Astrocyte (in vitro differentiated cells and primary cell): Measurements from ENCODE around the gene CRYBB2. TPM values are rescaled to one million over a fixed set of nuclear protein-coding genes. Genes with fewer than 3 reads are reported as not detected.
"Not testable (repeated sequence)": the region's sequence is repeated elsewhere in the genome, so short reads cannot be mapped to it uniquely, and the experiment has no call there.

Experiments used
- DNase-seq: peaks from one replicate; pipeline ENCODE4 v3.0.0-alpha.2; 2010; ENCODE audit warnings: low read depth
- FAIRE-seq: peaks from 2 replicates; lab custom pipeline; 2011; peaks lifted over from hg19 to GRCh38; lab: Jason Lieb, UNC
- H2AFZ ChIP-seq: 2 replicates; pipeline ENCODE4 v1.6.0; 2012; ENCODE audit warnings: low read depth, low read length, inconsistent platforms
- H3K27ac ChIP-seq: 2 replicates; pipeline ENCODE4 v1.5.1; 2011; ENCODE audit warnings: low read depth, low read length, inconsistent platforms
- H3K27me3 ChIP-seq: 2 replicates; pipeline ENCODE4 v1.6.0; 2011; ENCODE audit warnings: low read length, inconsistent platforms; ENCODE audit not compliant: insufficient read depth
- H3K36me3 ChIP-seq: 2 replicates; pipeline ENCODE4 v1.5.1; 2011; ENCODE audit warnings: low read length, inconsistent platforms; ENCODE audit not compliant: insufficient read depth
- H3K4me1 ChIP-seq: 2 replicates; pipeline ENCODE4 v1.5.1; 2011; ENCODE audit warnings: low read length, inconsistent platforms; ENCODE audit not compliant: insufficient read depth
- H3K4me2 ChIP-seq: 2 replicates; pipeline ENCODE4 v1.6.0; 2012; ENCODE audit warnings: low read length, inconsistent platforms
- H3K4me3 ChIP-seq: 2 replicates; pipeline ENCODE4 v1.5.1; 2011; ENCODE audit warnings: low read depth, mild to moderate bottlenecking, low read length, inconsistent platforms; ENCODE audit not compliant: insufficient read depth
- H3K79me2 ChIP-seq: 2 replicates; pipeline ENCODE4 v1.6.0; 2012; ENCODE audit warnings: mild to moderate bottlenecking, low read length, inconsistent platforms; ENCODE audit not compliant: insufficient read depth
- H3K9ac ChIP-seq: 2 replicates; pipeline ENCODE4 v1.6.0; 2012; ENCODE audit warnings: mild to moderate bottlenecking, low read length, inconsistent platforms
- H3K9me3 ChIP-seq: 2 replicates; pipeline ENCODE4 v1.5.1; 2012; ENCODE audit warnings: low read depth, mild to moderate bottlenecking, low read length, inconsistent platforms; ENCODE audit not compliant: insufficient read depth
- H4K20me1 ChIP-seq: 2 replicates; pipeline ENCODE4 v1.6.0; 2012; ENCODE audit warnings: low read length, inconsistent platforms; ENCODE audit not compliant: insufficient read depth
- H3K27ac Mint-ChIP-seq: one replicate; pipeline ENCODE4 v1.8.0; 2021; ENCODE audit warnings: mild to moderate bottlenecking, mixed read lengths; ENCODE audit not compliant: unreplicated experiment
- H3K27me3 Mint-ChIP-seq: one replicate; pipeline ENCODE4 v1.8.0; 2021; ENCODE audit warnings: low read depth, mixed read lengths; ENCODE audit not compliant: unreplicated experiment
- H3K36me3 Mint-ChIP-seq: one replicate; pipeline ENCODE4 v1.8.0; 2021; ENCODE audit warnings: low read depth, mixed read lengths; ENCODE audit not compliant: unreplicated experiment
- H3K4me1 Mint-ChIP-seq: one replicate; pipeline ENCODE4 v1.8.0; 2021; ENCODE audit warnings: low read depth, mixed read lengths; ENCODE audit not compliant: unreplicated experiment
- H3K4me3 Mint-ChIP-seq: one replicate; pipeline ENCODE4 v1.8.0; 2021; ENCODE audit warnings: mild to moderate bottlenecking, moderate library complexity, mixed read lengths; ENCODE audit not compliant: unreplicated experiment
- H3K9me3 Mint-ChIP-seq: one replicate; pipeline ENCODE4 v1.8.0; 2021; ENCODE audit warnings: mild to moderate bottlenecking, mixed read lengths; ENCODE audit not compliant: unreplicated experiment
- EZH2 ChIP-seq: IDR thresholded peaks from 2 replicates; pipeline ENCODE4 v1.6.1; 2012; ENCODE audit warnings: mild to moderate bottlenecking, low read length, inconsistent platforms; ENCODE audit not compliant: insufficient read depth
- total RNA-seq: library from RNA; stranded (reverse); gene quantifications from 2 replicates; pipeline ENCODE4 v1.2.1, GENCODE V29; 2021
- TF ChIP-seq, protein P1 (sequence below): IDR thresholded peaks from 2 replicates; pipeline ENCODE4 v1.5.1; 2011; ENCODE audit warnings: low read depth, mild to moderate bottlenecking, inconsistent platforms, low read length, moderate library complexity; ENCODE audit not compliant: insufficient read depth

CRYBB2 gene
- total RNA-seq, 1 donor from 2014 or later = not detected

DNA sequence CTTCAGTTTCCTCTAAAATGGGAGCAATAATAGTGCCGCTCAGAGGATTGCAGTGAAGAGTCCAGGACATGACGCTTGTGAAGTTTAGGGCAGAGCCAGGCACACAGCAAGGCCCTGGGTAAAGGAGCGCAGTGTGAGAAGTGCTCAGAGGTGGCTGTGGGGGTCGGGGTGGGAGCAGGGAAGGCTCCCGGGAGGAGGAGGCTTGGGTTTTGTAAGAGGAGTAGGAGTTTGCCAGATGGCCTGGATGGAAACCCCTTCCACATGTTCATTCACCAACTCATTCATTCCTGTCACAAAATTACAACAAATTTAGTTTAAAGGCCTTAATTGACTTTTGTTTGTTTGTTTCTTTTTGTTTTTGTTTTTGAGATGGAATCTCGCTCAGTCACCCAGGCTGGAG, 17.0 kb downstream of the CRYBB2 start:
- Histone ChIP-seq H3K4me1 (no peaks in the 10 kb centered on the region), H3K4me2 (no peak overlapping the region), H3K27ac (no peak overlapping the region), H3K79me2 (no peaks in the 10 kb centered on the region), H3K4me3 (no peak overlapping the region), H2AFZ (no peak overlapping the region), H3K27me3 (peaks cover 4% of the 10 kb centered on the region), H3K9ac (no peak overlapping the region), H3K36me3 (no peaks in the 10 kb centered on the region), H4K20me1 (no peaks in the 10 kb centered on the region), H3K9me3 (no peaks in the 10 kb centered on the region)
- Mint-ChIP-seq H3K4me1 (peaks cover 5% of the 10 kb centered on the region), H3K36me3 (no peaks in the 10 kb centered on the region), H3K27me3 (peaks cover 33% of the 10 kb centered on the region), H3K27ac (no peak overlapping the region), H3K9me3 (no peaks in the 10 kb centered on the region), H3K4me3 (no peak overlapping the region)
- FAIRE-seq = no peak
- DNase-seq = no peak
- TF ChIP-seq, protein P1, sequence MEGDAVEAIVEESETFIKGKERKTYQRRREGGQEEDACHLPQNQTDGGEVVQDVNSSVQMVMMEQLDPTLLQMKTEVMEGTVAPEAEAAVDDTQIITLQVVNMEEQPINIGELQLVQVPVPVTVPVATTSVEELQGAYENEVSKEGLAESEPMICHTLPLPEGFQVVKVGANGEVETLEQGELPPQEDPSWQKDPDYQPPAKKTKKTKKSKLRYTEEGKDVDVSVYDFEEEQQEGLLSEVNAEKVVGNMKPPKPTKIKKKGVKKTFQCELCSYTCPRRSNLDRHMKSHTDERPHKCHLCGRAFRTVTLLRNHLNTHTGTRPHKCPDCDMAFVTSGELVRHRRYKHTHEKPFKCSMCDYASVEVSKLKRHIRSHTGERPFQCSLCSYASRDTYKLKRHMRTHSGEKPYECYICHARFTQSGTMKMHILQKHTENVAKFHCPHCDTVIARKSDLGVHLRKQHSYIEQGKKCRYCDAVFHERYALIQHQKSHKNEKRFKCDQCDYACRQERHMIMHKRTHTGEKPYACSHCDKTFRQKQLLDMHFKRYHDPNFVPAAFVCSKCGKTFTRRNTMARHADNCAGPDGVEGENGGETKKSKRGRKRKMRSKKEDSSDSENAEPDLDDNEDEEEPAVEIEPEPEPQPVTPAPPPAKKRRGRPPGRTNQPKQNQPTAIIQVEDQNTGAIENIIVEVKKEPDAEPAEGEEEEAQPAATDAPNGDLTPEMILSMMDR = no peak
- no peak for TF ChIP-seq EZH2

DNA sequence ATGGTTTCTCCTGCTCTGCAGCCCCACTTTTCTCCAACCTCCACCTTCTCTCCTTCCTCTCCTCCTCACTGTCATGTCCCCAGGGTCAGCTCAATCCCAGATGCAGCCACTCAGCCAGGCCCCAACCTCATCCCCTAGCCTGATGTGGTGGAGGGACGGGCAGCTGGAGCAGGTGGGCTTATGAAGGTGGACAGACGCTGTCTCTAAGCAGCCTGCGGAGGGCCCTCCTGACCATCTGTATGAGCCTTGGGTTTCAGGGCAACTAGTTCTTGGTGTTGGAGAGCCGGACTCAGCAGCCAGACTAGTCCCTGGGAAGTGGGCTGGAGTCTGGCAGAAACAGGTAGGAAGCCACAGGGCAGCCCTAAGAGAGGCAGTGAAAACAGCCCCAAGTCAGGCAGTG, 18.1 kb downstream of the CRYBB2 start:
- TF ChIP-seq, protein P1 = no peak
- no peak for TF ChIP-seq EZH2
- Histone ChIP-seq H4K20me1 (no peaks in the 10 kb centered on the region), H3K4me1 (no peaks in the 10 kb centered on the region), H3K9me3 (no peaks in the 10 kb centered on the region), H3K4me3 (no peak overlapping the region), H3K36me3 (no peaks in the 10 kb centered on the region), H3K79me2 (no peaks in the 10 kb centered on the region), H3K27ac (no peak overlapping the region), H3K27me3 (peaks cover 4% of the 10 kb centered on the region), H3K4me2 (no peak overlapping the region), H2AFZ (no peak overlapping the region), H3K9ac (no peak overlapping the region)
- Mint-ChIP-seq H3K27ac (no peak overlapping the region), H3K4me3 (no peak overlapping the region), H3K4me1 (no peaks in the 10 kb centered on the region), H3K9me3 (peaks cover 2% of the 10 kb centered on the region), H3K27me3 (peaks cover 30% of the 10 kb centered on the region), H3K36me3 (no peaks in the 10 kb centered on the region)
- DNase-seq (no peak), FAIRE-seq (no peak)

DNA sequence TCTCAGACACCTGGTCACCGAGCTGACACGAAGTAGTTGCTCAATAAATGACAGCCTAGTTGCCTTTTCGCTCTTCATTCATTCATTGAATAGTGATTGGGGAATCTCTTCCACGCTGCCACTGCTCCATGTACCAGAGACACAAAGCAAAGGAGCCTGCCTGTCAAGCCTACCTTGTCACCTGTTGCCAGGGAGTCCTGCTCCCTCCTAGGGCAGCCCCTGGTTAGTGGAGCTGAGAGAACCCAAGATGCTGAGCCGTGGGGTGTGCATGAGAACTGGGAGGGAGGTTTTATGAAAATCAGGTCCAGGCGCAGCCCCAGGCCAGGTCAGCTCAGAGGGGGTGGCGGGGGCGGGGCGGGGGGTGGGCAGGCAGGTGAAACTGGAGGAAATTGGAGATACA, 18.6 kb downstream of the CRYBB2 start:
- H3K27ac Mint-ChIP-seq, H3K4me3 ChIP-seq, DNase-seq, H3K9ac ChIP-seq, H2AFZ ChIP-seq, H3K36me3 ChIP-seq, H3K4me3 Mint-ChIP-seq, H3K36me3 Mint-ChIP-seq, H3K79me2 ChIP-seq, H3K4me2 ChIP-seq, H3K27ac ChIP-seq, H3K9me3 ChIP-seq, FAIRE-seq, H3K27me3 ChIP-seq, H3K9me3 Mint-ChIP-seq, H4K20me1 ChIP-seq, H3K4me1 ChIP-seq, H3K4me1 Mint-ChIP-seq: not testable (repeated sequence)
- H3K27me3 Mint-ChIP-seq = peaks cover 30% of the 10 kb centered on the region

DNA sequence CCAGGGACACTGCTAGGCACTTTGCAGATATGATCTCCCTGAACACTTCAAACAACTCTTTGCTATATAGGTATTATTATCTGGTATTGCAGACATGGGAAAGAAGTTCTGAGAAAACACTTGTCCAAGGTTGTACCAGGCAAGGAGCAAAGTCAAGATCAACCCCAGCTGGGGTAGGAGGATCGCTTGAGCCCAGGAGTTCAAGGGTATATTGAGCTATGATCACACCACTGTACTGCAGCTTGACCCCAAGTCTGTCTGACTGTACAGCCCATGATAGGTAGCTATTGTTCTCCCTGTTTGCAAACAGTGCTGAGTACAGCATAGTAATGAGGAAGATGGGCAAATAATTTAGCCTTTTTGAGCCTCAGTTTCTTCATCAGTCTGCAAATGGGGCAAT, 35.7 kb downstream of the CRYBB2 start:
- not testable (repeated sequence) for FAIRE-seq, H3K4me3 Mint-ChIP-seq, H3K4me2 ChIP-seq, H3K27ac ChIP-seq, H3K27me3 ChIP-seq, H3K4me1 Mint-ChIP-seq, H3K4me1 ChIP-seq, H3K36me3 ChIP-seq, H3K9me3 Mint-ChIP-seq, H3K9ac ChIP-seq, H3K79me2 ChIP-seq, H3K36me3 Mint-ChIP-seq, H4K20me1 ChIP-seq, DNase-seq, H3K9me3 ChIP-seq, H3K4me3 ChIP-seq, H3K27ac Mint-ChIP-seq, H2AFZ ChIP-seq
- H3K27me3 Mint-ChIP-seq = peaks cover 11% of the 10 kb centered on the region

DNA sequence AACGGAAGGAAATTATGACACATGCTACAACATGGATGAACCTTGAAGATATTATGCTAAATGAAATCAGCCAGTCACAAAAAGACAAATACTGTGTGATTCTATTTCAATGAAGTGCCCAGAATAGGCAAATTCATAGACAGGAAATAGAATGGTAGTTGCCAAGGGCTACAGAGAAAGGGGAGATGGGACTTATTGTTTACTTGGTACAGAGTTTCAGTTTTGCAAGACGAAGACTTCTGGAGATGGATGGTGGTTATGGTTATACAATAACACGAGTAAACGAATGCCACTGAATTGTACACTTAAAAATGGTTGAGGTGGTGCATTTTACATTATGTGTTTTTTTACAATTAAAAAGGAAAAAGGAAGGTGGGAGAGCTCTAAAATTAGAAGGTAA, 48.1 kb downstream of the CRYBB2 start:
- not testable (repeated sequence) for H3K9me3 ChIP-seq, H3K4me3 Mint-ChIP-seq, H3K9ac ChIP-seq, FAIRE-seq, H3K27me3 ChIP-seq, H3K27ac Mint-ChIP-seq, H3K27ac ChIP-seq, H2AFZ ChIP-seq, H3K4me1 Mint-ChIP-seq, H4K20me1 ChIP-seq, H3K36me3 Mint-ChIP-seq, H3K36me3 ChIP-seq, DNase-seq, H3K79me2 ChIP-seq, H3K4me3 ChIP-seq, H3K4me1 ChIP-seq, H3K4me2 ChIP-seq
- Mint-ChIP-seq H3K9me3 (peaks cover 22% of the 10 kb centered on the region), H3K27me3 (peaks cover 34% of the 10 kb centered on the region)
